ENCODE data around the gene TMEM139.

- TF ChIP-seq, protein P1, sequence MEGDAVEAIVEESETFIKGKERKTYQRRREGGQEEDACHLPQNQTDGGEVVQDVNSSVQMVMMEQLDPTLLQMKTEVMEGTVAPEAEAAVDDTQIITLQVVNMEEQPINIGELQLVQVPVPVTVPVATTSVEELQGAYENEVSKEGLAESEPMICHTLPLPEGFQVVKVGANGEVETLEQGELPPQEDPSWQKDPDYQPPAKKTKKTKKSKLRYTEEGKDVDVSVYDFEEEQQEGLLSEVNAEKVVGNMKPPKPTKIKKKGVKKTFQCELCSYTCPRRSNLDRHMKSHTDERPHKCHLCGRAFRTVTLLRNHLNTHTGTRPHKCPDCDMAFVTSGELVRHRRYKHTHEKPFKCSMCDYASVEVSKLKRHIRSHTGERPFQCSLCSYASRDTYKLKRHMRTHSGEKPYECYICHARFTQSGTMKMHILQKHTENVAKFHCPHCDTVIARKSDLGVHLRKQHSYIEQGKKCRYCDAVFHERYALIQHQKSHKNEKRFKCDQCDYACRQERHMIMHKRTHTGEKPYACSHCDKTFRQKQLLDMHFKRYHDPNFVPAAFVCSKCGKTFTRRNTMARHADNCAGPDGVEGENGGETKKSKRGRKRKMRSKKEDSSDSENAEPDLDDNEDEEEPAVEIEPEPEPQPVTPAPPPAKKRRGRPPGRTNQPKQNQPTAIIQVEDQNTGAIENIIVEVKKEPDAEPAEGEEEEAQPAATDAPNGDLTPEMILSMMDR (IDR thresholded peaks at IDR 0.05), result no peak
- TF ChIP-seq POLR2AphosphoS5 (IDR thresholded peaks at IDR 0.05), result no peak
Measured at GRCh38 chr7:143256325-143256724, 28.4 kb upstream of the TMEM139 start.

Data from transverse colon (tissue), 4 donors.